Raji (cell line): ENCODE results near the gene SIM2.

Experiments
- POLR2A ChIP-seq: IDR thresholded peaks from 2 replicates; pipeline ENCODE4 v1.6.1; 2011; ENCODE audit warnings: low read depth, low read length, control low read depth; ENCODE audit not compliant: insufficient read depth

SIM2 gene

DNA sequence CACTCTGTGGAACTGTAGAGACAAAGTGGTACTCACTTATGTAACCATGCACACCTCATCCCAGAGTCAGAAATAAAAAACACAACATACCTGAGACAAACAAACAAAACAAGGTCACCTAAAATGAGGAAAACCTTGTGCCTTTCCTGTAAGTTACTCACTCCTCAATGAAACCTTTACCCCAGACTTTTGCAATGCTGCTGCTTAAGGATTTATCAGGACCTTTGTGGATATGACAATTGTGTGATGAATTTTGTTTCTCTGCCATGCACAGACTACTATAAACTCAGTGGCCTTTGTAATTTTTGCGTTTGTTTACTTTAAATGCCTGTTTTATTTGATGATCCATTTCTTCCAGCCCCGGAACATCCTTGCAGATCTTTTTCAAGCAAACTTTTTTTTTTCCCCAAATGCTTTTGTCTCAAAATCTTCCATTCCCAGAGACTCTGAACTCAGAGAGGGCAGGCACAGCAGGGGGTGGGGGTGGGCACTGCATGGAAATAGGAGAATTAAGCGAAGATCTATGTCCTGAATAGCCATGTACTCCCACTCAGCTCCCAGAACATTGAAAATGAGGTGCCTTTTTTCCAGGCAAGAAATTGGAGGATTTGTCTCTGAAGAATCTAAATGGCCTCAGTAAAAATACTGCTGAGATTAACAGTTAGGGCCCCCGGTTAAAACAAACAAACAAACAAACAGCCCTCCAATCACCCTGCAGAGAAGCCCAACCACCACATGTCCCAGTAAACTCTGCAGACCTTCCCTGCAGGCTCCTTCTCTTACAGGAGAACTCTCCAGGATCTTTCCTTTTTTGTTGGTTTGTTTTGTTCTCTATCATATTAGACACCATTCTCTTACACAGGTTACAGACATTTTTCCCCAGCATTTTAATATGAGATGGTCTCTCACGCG, 22.6 kb upstream of the SIM2 start:
- no peak for TF ChIP-seq POLR2A

DNA sequence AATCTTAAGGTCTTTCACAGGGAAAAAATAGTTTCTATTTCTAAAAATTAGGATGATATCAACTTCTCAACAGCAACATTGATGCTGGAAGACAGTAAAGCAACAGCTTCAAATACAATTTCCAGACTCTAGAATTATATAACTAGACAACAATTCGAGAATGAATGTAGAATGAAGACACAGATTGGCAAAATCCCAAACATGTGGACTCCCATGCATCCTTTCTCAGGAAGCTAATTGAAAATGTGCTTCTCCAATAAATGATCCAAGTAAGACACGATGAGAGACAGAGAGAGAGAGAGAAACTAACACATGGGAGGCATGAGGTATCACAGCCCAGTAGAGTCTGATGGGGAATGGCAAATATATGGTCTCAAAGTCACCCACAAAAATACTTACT, 21.5 kb upstream of the SIM2 start:
- TF ChIP-seq POLR2A: no peak

DNA sequence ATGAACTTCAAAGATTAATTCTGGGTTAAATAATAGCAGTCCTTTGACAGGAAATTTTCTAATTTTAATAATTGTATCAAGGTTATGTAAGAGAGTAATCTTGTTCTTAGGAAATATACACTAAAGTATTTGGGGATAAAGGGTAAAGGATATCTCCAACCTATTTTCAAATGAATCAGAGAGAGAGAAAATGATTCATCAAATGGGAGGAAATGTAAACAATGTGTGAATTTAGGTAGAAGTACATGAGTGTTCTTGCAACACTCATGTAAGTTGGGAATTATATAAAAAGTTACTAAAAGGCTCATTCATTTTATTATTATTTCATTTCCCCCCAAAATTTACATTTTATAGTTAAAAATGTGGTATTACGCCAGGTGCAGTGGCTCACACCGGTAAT, 20.4 kb upstream of the SIM2 start:
- TF ChIP-seq POLR2A: no peak

DNA sequence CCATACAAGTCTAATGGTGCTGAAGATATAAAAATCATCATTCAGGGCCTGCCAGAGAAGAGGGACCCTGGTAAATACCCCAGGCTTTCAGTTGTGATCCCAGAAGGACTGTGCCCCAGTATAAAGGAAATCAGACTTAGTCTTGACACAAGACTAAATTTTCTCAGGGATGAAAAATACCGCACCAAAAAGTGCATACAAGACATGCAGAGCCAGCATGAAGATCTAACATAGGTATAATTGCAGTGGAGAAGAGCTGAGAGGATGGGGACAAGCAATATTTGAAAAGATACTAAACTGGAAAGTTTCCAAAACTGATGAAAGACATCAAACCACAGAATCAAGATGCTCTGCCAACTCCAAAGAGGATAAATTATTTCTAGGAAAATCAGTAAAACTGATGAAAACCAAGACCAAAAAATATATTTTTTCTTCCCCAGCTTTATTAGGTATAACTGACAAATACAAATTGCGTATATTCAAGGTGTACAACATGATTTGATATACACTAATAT, 17.7 kb upstream of the SIM2 start:
- TF ChIP-seq POLR2A: no peak

DNA sequence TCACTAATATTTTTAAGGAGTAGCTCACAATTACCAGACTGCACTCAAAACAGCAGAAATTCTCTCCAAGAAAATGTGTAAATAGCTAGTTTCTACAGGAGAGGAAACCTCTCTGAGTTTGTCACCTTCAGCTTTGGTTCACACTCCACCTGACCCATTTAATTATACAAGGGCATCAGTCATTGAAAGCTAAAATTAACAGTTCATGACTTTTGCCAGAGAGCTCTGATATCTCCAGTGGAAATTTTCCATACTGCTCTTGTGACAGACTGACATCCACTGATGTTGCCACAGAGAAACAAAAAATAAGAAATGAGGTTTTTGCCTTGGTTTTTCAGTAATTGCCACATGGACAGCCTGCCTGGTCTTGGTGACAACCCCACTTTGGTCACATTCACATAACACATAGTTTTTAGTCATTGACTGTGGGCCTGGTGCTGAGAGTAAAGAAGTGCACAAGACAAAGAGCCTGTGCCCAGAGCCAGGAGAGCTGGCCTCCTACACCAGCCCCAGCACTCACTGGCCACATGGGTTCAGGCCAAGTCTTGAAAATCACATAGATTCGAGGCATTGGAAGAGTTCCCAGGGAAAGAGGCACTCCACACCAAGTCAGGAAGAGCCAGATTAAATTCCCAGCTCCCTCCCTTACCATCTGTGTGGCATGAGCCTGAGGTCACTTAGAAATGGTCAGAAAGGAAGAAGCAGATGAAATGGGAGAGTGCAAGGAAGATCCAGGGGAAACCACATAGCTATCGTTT, 13.8 kb upstream of the SIM2 start:
- no peak for TF ChIP-seq POLR2A

DNA sequence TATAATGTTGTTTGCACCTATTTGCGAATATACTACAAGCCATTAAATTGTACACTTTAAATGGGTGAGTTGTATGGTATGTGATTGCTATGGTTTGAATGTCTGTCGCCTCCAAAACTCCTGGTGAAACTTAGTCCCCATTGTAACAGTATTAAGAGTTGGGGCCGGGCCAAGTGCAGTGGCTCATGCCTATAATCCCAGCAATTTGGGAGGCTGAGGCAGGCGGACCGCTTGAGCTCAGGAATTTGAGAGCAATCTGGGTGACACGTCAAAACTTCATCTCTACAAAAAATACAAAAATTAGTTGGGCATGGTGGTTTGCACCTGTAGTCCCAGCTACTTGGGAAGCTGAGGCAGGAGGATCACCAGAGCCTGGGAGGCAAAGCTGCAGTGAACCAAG, 12.0 kb upstream of the SIM2 start:
- TF ChIP-seq POLR2A: no peak

DNA sequence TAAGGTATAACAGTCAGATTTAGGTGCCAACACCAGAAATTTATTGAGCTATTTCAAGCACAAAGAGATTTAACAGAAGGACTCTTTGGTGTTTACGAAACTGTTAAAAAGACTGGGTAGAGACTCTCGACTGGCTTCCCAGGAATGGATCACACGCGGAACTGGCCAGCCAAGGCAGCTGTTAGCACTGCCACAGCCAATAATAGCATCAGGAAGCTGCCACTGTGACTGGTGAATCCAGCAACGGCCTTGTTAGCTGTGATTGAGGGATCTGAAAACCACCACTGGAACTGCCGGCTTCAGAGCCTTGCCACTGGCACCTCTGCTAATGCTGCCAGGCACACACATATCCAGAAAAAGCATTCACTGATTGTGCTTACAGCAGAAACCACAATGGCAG, 10.6 kb upstream of the SIM2 start:
- TF ChIP-seq POLR2A: no peak

DNA sequence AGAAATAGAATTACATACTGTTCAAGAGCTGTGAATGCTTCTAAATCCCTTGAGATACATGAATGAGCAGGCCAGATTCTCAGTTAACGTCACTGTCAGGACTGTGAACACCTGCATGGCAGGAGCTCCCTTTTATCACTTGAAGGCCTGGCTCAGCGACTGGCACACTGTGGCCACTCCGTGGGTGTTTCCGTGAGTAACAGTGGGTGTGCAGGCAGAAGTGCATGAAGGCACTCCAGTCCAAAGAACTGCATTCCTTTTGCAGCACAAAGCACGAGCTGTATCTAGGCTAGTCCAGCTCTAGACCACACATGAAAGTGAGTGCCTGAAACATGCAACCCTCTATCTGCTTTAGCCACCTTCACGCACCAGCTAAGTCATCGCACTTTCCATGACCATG, 9.6 kb upstream of the SIM2 start:
- no peak for TF ChIP-seq POLR2A

DNA sequence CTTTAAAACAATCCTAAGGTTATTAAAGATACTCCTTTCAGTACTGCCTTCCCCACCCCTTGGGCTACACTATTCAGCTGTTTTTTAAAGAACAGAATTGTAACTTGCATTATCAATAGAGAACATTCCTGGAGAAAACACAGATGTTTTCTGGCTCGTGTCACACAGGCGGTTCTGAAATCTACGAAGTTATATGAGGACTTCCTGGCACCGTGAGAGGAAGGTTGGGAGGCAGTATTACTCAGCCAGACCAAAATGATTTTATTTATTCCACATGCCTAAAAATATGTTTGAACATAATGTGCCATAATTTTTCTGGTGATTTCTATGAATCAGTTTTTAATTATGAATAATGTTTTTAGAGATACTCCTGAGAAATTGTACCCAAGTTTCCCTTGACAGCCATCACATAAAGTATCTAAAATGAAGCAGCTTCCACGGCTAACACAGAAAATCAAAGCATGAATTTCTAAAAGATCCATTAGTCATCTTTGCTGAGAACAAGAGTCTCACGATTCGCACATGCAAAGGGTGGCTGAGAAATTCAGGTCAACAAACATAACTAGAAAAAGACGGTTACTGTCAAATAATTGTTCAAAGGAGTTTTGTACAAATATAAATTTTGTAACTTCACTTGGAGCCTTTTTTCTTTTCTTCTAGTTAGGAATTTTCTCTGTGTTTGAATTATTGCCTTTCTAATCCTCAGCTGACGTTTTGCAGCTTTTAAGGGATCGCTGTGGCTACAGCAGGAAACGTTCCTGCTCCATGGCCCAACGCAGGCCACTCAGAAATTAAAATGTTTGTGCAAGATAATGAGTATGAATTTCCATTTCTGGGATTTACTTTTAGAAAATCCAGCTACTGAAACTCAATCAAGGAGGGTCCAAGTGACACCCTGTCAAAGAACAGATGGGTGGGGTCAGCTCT, 8.0 kb upstream of the SIM2 start:
- TF ChIP-seq POLR2A: no peak

DNA sequence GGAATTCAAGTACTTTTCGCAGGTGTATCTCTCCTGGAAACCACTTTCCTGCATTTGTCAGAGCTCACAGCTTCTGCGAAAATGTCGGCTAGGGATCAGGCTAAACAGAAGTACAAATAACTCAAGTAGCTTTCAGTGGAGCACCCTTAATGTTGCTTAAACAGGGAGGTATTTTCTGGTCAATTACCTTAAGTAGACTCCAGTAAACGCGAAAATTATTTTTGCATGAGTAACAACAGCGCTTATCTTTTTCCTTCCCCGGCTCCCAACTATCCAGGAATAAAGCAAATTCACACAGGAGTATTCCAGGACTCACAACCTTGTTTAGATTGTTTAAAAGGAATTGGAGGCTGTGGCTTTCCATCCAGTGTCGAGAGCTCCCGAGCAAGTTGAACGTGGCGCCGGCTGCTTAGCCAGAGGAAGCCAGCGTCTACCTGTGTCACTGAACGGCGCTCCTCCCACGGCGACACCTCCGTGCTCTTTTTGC, 7.3 kb upstream of the SIM2 start:
- TF ChIP-seq POLR2A: no peak

DNA sequence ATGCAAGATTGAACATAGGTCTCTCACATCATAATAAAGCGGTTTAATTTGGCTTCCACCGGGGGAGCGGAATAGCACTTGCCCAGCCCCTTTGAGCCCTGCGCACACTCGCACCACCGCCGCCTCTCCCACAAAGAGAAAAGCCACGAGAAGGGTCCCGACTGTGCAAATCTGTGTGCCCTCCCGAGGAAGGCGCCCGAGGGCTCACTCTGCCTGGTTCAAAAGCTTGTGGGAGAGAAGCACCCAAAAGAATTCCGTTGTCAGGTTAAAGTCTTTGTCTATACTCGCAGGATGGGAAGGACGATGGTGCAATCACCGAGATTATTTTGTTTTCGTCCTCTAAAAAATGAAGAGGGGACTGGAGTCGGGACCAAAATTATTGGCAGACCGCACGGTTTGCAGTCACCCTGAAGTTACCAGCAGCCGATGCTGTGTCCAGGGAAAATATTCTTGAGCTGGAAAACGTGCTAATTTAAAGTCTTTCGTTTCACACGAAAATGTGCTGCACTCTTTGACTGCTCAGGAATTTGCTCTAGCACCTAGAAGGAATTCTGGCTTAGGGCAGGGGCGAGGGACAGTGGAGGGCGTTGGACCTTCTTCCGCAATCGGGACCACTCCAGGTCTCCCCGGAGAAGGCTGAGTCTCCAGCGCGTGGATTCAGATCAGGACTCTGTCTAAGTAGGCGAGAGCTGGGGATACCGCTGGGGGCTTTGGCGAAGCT, 6.6 kb upstream of the SIM2 start:
- no peak for TF ChIP-seq POLR2A

DNA sequence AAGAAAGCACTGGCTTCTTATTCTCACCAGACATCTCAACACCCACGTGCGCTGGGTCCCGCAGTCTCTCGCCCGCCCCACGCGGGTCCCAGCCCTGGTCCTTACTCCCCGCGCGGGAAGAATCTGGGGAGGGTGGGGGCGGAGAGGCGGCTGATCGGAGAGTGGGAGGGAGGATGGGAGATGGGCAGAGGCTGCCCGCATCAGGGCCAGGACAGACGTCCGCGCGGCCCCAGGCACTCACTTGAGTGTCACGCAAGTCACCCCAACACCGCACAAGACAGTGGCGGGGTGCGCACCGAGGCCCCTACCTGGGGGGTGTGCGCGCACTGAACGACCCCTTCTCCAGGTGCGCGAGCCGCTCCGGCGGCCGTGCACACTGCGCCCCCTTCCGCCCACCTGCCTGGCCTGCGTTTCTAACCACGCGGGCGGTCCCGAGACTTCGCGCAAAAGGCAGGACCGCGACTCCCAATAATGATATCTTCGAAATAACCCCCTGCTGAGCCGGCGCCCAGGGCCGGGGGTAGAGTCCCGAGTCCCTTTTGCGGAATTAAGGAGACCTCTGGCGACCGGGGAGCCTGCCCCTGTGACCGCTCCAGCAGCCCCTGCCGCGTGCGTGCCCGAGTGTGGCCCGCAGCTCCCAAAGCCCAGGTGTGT, 6.0 kb upstream of the SIM2 start:
- TF ChIP-seq POLR2A: no peak

DNA sequence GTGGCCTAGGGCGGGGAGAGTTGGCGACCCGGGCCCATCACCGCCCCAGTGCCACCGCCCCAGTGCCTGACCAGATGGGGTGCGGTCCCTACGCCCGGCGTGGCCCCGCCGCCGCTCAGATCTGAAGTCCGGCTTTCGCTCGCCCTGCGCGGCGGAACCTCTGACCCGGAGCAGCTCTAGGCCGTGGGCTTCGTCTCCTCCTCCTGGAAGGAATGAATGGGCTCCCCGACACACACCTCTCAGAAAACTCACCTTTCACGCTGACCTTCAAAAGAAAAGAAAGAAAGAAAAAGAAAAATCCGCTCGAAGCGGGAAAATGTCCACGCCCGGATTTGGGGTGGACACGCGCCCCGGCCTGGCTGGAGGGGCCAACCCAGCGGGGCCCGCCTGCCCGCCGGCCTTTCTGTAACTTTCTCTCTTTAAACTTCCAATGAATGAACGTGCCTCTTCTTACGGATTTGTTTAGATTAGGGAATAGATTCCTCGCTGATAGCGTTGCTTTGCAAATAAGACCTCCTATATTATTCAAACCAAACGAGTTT, 5.4 kb upstream of the SIM2 start:
- no peak for TF ChIP-seq POLR2A

DNA sequence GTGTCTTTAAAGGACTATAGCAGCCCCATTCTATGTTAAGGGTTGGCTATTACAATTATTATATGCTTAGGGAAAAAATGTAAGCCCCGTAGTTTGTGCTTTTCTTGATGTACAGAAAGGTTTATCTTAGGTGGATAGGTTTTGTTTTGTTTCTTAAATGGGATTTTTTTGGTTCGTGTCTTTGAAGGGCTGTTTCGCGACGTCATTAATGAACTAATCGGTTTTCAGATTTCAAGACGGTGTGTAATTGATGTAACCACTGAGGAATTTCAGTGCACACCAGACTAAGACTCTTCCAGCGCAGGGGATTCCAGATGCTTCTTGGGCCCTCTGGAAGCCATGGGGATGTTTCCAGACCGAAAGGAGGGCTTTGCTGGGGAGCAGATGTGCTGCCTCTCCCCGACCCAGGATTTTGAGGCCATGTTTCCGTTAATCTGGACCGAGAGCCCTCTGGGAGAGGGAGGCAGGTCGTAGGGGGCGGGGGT, 4.8 kb upstream of the SIM2 start:
- no peak for TF ChIP-seq POLR2A
